Kidney epithelial cell (primary cell): ENCODE results near the gene MBNL1. TPM values are rescaled to one million over a fixed set of nuclear protein-coding genes. Genes with fewer than 3 reads are reported as not detected.

Experiments used
- DNase-seq: peaks from one replicate; pipeline ENCODE4 v3.0.0-alpha.2; 2010; ENCODE audit warnings: low read depth
- H3K27me3 ChIP-seq: 2 replicates; pipeline ENCODE4 v1.6.0; 2011; ENCODE audit warnings: low read length; ENCODE audit not compliant: control insufficient read depth, insufficient read depth
- H3K36me3 ChIP-seq: 2 replicates; pipeline ENCODE4 v1.5.1; 2011; ENCODE audit warnings: low read length; ENCODE audit not compliant: control insufficient read depth, insufficient read depth
- H3K4me3 ChIP-seq: 2 replicates; pipeline ENCODE4 v1.5.1; 2011; ENCODE audit warnings: low read depth, mild to moderate bottlenecking, control low read depth, low read length
- CTCF ChIP-seq: IDR thresholded peaks from 2 replicates; pipeline ENCODE4 v1.5.1; 2011; ENCODE audit warnings: mild to moderate bottlenecking, moderate library complexity, low read length, control low read depth, inconsistent platforms; ENCODE audit not compliant: insufficient read depth, poor library complexity, severe bottlenecking
- total RNA-seq: library from RNA; depleted of rRNA; stranded (reverse); fragments of >200 nt; gene quantifications from 2 replicates; pipeline ENCODE4 v1.2.3, GENCODE V29; 2015

Gene MBNL1
- total RNA-seq, 1 donor from 2014 or later: 47.5 TPM

GRCh38 chr3:152385761-152386160, 117.0 kb downstream of the MBNL1 start:
- no peaks in the 10 kb centered on the region for H3K36me3 ChIP-seq
- no peak for TF ChIP-seq CTCF
- no peak for DNase-seq
- H3K27me3 ChIP-seq: no peaks in the 10 kb centered on the region
- no peak overlapping the region for H3K4me3 ChIP-seq

GRCh38 chr3:152386208-152386607, 117.5 kb downstream of the MBNL1 start:
- no peaks in the 10 kb centered on the region for H3K36me3 ChIP-seq
- TF ChIP-seq CTCF: no peak
- H3K27me3 ChIP-seq: no peaks in the 10 kb centered on the region
- H3K4me3 ChIP-seq: no peak overlapping the region
- no peak for DNase-seq

- Histone ChIP-seq H3K4me3 (no peak overlapping the region), H3K36me3 (no peaks in the 10 kb centered on the region), H3K27me3 (no peaks in the 10 kb centered on the region)
- no peak for TF ChIP-seq CTCF
- DNase-seq: no peak
Measured at GRCh38 chr3:152388631-152389030, 119.9 kb downstream of the MBNL1 start.

- Histone ChIP-seq H3K27me3 (no peaks in the 10 kb centered on the region), H3K4me3 (no peak overlapping the region), H3K36me3 (no peaks in the 10 kb centered on the region)
- TF ChIP-seq CTCF: no peak
- no peak for DNase-seq
Measured at GRCh38 chr3:152389316-152389934, 120.7 kb downstream of the MBNL1 start.

GRCh38 chr3:152390647-152391046, 121.9 kb downstream of the MBNL1 start:
- H3K36me3 ChIP-seq: no peaks in the 10 kb centered on the region
- TF ChIP-seq CTCF: no peak
- no peak overlapping the region for H3K4me3 ChIP-seq
- no peak for DNase-seq
- no peaks in the 10 kb centered on the region for H3K27me3 ChIP-seq

GRCh38 chr3:152391671-152392070, 122.9 kb downstream of the MBNL1 start:
- Histone ChIP-seq H3K36me3 (no peaks in the 10 kb centered on the region), H3K4me3 (no peak overlapping the region), H3K27me3 (no peaks in the 10 kb centered on the region)
- no peak for DNase-seq
- no peak for TF ChIP-seq CTCF
